ENCODE data around the gene SUCLA2. TPM values are rescaled to one million over a fixed set of nuclear protein-coding genes. Genes with fewer than 3 reads are reported as not detected.

The SUCLA2 gene
- polyA plus RNA-seq: 10 to 100 TPM; 53.5 to 91.2 (median 58.0) TPM
- long read RNA-seq, donor 1: 0 reads
- long read RNA-seq, donor 2, transcript SUCLA2-219 (11 exons, 2,111 nt): major isoform, 9 of 27 reads
- long read RNA-seq, donor 2, partial matches to known transcripts: 17 of 27 reads
- long read RNA-seq, donor 2, other reads (novel, unspliced or antisense): 0 of 27 reads
- long read RNA-seq, donor 3, transcript SUCLA2-219 (11 exons, 2,111 nt): major isoform, 6 of 16 reads
- long read RNA-seq, donor 3, partial matches to known transcripts: 8 of 16 reads
- long read RNA-seq, donor 3, other reads (novel, unspliced or antisense): 0 of 16 reads
- long read RNA-seq, donor 4: 0 reads
- long read RNA-seq, donor 5, partial matches to known transcripts: 0 of 1 reads
- long read RNA-seq, donor 5, other reads (novel, unspliced or antisense): 0 of 1 reads
- long read RNA-seq, donor 6, transcript SUCLA2-205 (4 exons, 710 nt): minor isoform, 7 of 38 reads
- long read RNA-seq, donor 6, transcript SUCLA2-219 (11 exons, 2,111 nt): major isoform, 12 of 38 reads
- long read RNA-seq, donor 6, partial matches to known transcripts: 19 of 38 reads
- long read RNA-seq, donor 6, other reads (novel, unspliced or antisense): 0 of 38 reads
- long read RNA-seq, donor 7: 0 reads
- long read RNA-seq, donor 8, partial matches to known transcripts: 0 of 4 reads
- long read RNA-seq, donor 8, other reads (novel, unspliced or antisense): 0 of 4 reads
- long read RNA-seq, donor 9, partial matches to known transcripts: 0 of 1 reads
- long read RNA-seq, donor 9, other reads (novel, unspliced or antisense): 0 of 1 reads
- long read RNA-seq, donor 10, transcript SUCLA2-205 (4 exons, 710 nt): minor isoform, 6 of 43 reads
- long read RNA-seq, donor 10, transcript SUCLA2-219 (11 exons, 2,111 nt): major isoform, 17 of 43 reads
- long read RNA-seq, donor 10, partial matches to known transcripts: 17 of 43 reads
- long read RNA-seq, donor 10, other reads (novel, unspliced or antisense): 0 of 43 reads

DNA sequence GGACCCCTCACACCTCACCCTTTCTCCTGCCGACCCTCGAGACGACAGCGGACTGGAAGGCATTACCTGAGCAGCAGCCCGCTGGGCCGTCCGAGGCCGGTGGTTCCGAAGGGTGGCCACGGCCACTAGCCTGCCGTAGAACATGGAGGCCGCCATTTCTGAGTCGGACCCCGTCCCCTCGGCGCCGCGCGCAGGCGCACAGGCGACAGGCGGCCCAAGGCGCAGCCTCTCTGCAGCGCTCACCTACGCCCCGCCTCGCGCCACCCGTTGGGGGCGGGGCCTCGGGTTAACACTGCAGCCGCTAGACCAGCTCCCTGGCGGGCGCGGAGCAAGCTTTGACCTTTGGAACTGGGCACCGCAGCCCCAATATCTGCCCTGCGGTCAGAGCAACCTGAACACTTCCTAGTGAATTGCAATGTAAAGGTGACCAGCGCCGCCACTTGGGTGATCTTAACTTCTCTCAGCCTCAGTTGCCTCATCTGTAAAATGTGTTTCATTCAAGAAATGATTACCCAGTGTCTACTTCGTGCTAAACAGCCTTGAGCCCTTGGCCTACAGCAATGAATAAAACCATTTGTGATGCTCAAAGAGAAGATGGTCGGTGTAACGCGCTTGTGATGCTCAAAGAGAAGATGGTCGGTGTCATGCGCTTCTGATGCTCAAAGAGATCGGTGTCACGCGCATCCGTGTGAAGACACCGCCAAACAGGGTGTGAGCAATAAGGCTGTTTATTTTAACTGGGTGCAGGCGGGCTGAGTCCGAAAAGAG, at the start of gene SUCLA2:
TSS of gene SUCLA2 (minus strand) at position 160 of the 768 bp plus-strand sequence. CDS start at position 156, 4 bp downstream.
- Histone ChIP-seq H3K4me1 (ENCODE audit: control insufficient read depth in 3 of 3, insufficient read depth in 2 of 3, low read depth in 1 of 3, low read length in 2 of 3) (peaks cover 0 to 4% (median 2%) of the 10 kb centered on the region in 3 donors), H3K27me3 (ENCODE audit: control insufficient read depth in 3 of 3, insufficient read depth in 3 of 3, low read length in 3 of 3) (no peaks in the 10 kb centered on the region), H3K27ac (ENCODE audit: low read depth in 1 of 3, low read length in 2 of 3) (peak within 1 kb of the TSS; percentile 74 to 86 (median 75)), H3K4me3 (ENCODE audit: low read depth in 1 of 3, low read length in 3 of 3) (peak within 1 kb of the TSS; percentile 63 to 98 (median 97)), H3K9me3 (ENCODE audit: control insufficient read depth in 2 of 2, insufficient read depth in 1 of 2, low read depth in 1 of 2, low read length in 1 of 2) (no peaks in the 10 kb centered on the region), H3K36me3 (ENCODE audit: control insufficient read depth in 3 of 3, insufficient read depth in 2 of 3, low read depth in 1 of 3, low read length in 3 of 3) (peaks cover 0 to 3% (median 0%) of the 10 kb centered on the region in 3 donors)
- 3 to 7% (median 7%) methylated on average over 47 to 52 of the region's 52 CpGs for WGBS, 3 donors
- no peak for FAIRE-seq
- peak; percentile 97 for DNase-seq

GRCh38 chr13:48050550-48050949, 49.5 kb upstream of the SUCLA2 start:
- H3K4me1 ChIP-seq (ENCODE audit: control insufficient read depth in 3 of 3, insufficient read depth in 2 of 3, low read depth in 1 of 3, low read length in 2 of 3): no peaks in the 10 kb centered on the region
- no peaks in the 10 kb centered on the region for H3K9me3 ChIP-seq (ENCODE audit: control insufficient read depth in 2 of 2, insufficient read depth in 1 of 2, low read depth in 1 of 2, low read length in 1 of 2)
- H3K4me3 ChIP-seq (ENCODE audit: low read depth in 1 of 3, low read length in 3 of 3): no peak overlapping the region
- peaks cover 0 to 25% (median 5%) of the 10 kb centered on the region in 3 donors for H3K36me3 ChIP-seq (ENCODE audit: control insufficient read depth in 3 of 3, insufficient read depth in 2 of 3, low read depth in 1 of 3, low read length in 3 of 3)
- H3K27ac ChIP-seq (ENCODE audit: low read depth in 1 of 3, low read length in 2 of 3): no peak overlapping the region
- FAIRE-seq: no peak
- 87 to 98% (median 96%) methylated on average over 3 of the region's 3 CpGs for WGBS, 3 donors
- no peaks in the 10 kb centered on the region for H3K27me3 ChIP-seq (ENCODE audit: control insufficient read depth in 3 of 3, insufficient read depth in 3 of 3, low read length in 3 of 3)
- no peak for DNase-seq

GRCh38 chr13:48043789-48044503, 42.9 kb upstream of the SUCLA2 start:
- Histone ChIP-seq H3K27me3 (ENCODE audit: control insufficient read depth in 3 of 3, insufficient read depth in 3 of 3, low read length in 3 of 3) (no peaks in the 10 kb centered on the region), H3K9me3 (ENCODE audit: control insufficient read depth in 2 of 2, insufficient read depth in 1 of 2, low read depth in 1 of 2, low read length in 1 of 2) (peaks cover 0 to 8% of the 10 kb centered on the region in 2 donors), H3K4me3 (ENCODE audit: low read depth in 1 of 3, low read length in 3 of 3) (no peak overlapping the region), H3K4me1 (ENCODE audit: control insufficient read depth in 3 of 3, insufficient read depth in 2 of 3, low read depth in 1 of 3, low read length in 2 of 3) (peaks cover 4 to 7% (median 6%) of the 10 kb centered on the region in 3 donors), H3K36me3 (ENCODE audit: control insufficient read depth in 3 of 3, insufficient read depth in 2 of 3, low read depth in 1 of 3, low read length in 3 of 3) (peaks cover 0 to 12% (median 2%) of the 10 kb centered on the region in 3 donors), H3K27ac (ENCODE audit: low read depth in 1 of 3, low read length in 2 of 3) (peak overlapping the region in 2 of 3 donors; percentile 8 to 76)
- FAIRE-seq: peak; percentile 61
- peak in 1 of 2 donors; percentile 70 for DNase-seq

GRCh38 chr13:48042894-48043293, 41.8 kb upstream of the SUCLA2 start:
- peaks cover 7 to 13% (median 7%) of the 10 kb centered on the region in 3 donors for H3K4me1 ChIP-seq (ENCODE audit: control insufficient read depth in 3 of 3, insufficient read depth in 2 of 3, low read depth in 1 of 3, low read length in 2 of 3)
- H3K4me3 ChIP-seq (ENCODE audit: low read depth in 1 of 3, low read length in 3 of 3): no peak overlapping the region
- H3K27me3 ChIP-seq (ENCODE audit: control insufficient read depth in 3 of 3, insufficient read depth in 3 of 3, low read length in 3 of 3): no peaks in the 10 kb centered on the region
- FAIRE-seq (peak; percentile 39), DNase-seq (peak; percentile 45 to 83)
- H3K36me3 ChIP-seq (ENCODE audit: control insufficient read depth in 3 of 3, insufficient read depth in 2 of 3, low read depth in 1 of 3, low read length in 3 of 3): peaks cover 0 to 7% (median 2%) of the 10 kb centered on the region in 3 donors
- peaks cover 0 to 8% of the 10 kb centered on the region in 2 donors for H3K9me3 ChIP-seq (ENCODE audit: control insufficient read depth in 2 of 2, insufficient read depth in 1 of 2, low read depth in 1 of 2, low read length in 1 of 2)
- 26 to 64% (median 38%) methylated on average over 2 of the region's 2 CpGs for WGBS, 3 donors
- peak overlapping the region in 1 of 3 donors; percentile 44 for H3K27ac ChIP-seq (ENCODE audit: low read depth in 1 of 3, low read length in 2 of 3)

DNA sequence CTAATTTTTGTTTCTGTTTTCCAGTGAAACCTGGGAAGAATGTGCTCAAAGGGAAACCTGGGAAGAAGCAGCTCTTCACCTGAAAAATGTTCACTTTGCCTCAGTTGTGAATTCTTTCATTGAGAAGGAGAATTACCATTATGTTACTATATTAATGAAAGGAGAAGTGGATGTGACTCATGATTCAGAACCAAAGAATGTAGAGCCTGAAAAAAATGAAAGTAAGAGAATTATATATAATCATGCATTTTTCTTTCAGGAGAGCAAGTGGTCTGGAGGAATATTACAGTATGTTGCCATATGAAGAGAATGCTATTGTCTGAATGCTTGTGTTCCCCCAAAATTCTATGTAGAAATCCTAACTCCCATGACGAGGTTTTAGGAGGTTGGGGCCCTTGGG, 39.8 kb upstream of the SUCLA2 start:
- 78 to 89% (median 88%) methylated on average over 1 of the region's 1 CpG for WGBS, 3 donors
- DNase-seq (no peak), FAIRE-seq (no peak)
- no peak overlapping the region for H3K4me3 ChIP-seq (ENCODE audit: low read depth in 1 of 3, low read length in 3 of 3)
- peak overlapping the region in 1 of 3 donors; percentile 64 for H3K27ac ChIP-seq (ENCODE audit: low read depth in 1 of 3, low read length in 2 of 3)
- H3K27me3 ChIP-seq (ENCODE audit: control insufficient read depth in 3 of 3, insufficient read depth in 3 of 3, low read length in 3 of 3): no peaks in the 10 kb centered on the region
- peaks cover 7 to 16% (median 9%) of the 10 kb centered on the region in 3 donors for H3K4me1 ChIP-seq (ENCODE audit: control insufficient read depth in 3 of 3, insufficient read depth in 2 of 3, low read depth in 1 of 3, low read length in 2 of 3)
- peaks cover 0 to 8% of the 10 kb centered on the region in 2 donors for H3K9me3 ChIP-seq (ENCODE audit: control insufficient read depth in 2 of 2, insufficient read depth in 1 of 2, low read depth in 1 of 2, low read length in 1 of 2)
- peaks cover 0 to 1% (median 0%) of the 10 kb centered on the region in 3 donors for H3K36me3 ChIP-seq (ENCODE audit: control insufficient read depth in 3 of 3, insufficient read depth in 2 of 3, low read depth in 1 of 3, low read length in 3 of 3)

DNA sequence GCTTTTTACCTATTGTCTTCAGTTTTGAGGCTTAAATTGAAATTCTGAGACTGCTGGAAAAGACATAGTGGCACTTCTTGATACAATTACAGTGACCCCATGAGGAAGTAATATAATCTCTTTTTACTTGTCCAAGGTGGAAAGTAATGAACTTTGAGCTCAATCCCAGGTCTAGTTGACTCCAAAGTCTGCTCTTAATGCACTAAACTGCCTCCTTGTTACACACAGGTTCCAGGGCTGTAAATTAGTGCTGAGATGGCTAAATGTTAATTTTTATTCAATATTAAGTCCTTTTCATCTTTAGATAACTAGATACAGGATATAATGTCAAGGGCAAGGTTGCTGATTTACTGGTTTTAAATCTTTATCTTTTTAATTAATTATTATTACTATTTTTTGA, 39.0 kb upstream of the SUCLA2 start:
- peak; percentile 59 for FAIRE-seq
- peaks cover 7 to 16% (median 9%) of the 10 kb centered on the region in 3 donors for H3K4me1 ChIP-seq (ENCODE audit: control insufficient read depth in 3 of 3, insufficient read depth in 2 of 3, low read depth in 1 of 3, low read length in 2 of 3)

DNA sequence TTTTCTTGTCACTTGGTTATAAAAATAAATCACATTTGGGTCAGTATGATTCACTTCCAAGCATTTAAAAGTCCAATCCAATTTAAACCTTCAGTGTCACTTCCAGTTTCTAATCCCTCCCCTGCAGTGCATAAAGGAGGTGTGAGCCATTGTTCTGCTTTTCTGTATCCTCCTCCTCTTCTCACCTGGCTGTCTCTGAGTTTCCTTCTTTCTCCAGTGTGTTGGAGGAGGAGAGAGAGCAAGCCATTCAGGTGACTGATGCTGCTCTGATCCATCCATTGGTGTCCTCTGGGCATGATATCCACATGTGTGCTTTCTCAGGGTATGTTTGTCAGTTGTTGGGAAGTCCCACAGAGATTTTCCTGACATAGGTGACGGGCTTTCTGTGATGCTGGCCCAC, 37.7 kb upstream of the SUCLA2 start:
- Histone ChIP-seq H3K27ac (ENCODE audit: low read depth in 1 of 3, low read length in 2 of 3) (peak overlapping the region; percentile 46 to 98 (median 90)), H3K4me3 (ENCODE audit: low read depth in 1 of 3, low read length in 3 of 3) (no peak overlapping the region), H3K4me1 (ENCODE audit: control insufficient read depth in 3 of 3, insufficient read depth in 2 of 3, low read depth in 1 of 3, low read length in 2 of 3) (peaks cover 7 to 16% (median 9%) of the 10 kb centered on the region in 3 donors), H3K9me3 (ENCODE audit: control insufficient read depth in 2 of 2, insufficient read depth in 1 of 2, low read depth in 1 of 2, low read length in 1 of 2) (peaks cover 0 to 8% of the 10 kb centered on the region in 2 donors), H3K27me3 (ENCODE audit: control insufficient read depth in 3 of 3, insufficient read depth in 3 of 3, low read length in 3 of 3) (no peaks in the 10 kb centered on the region), H3K36me3 (ENCODE audit: control insufficient read depth in 3 of 3, insufficient read depth in 2 of 3, low read depth in 1 of 3, low read length in 3 of 3) (peaks cover 0 to 2% (median 0%) of the 10 kb centered on the region in 3 donors)
- DNase-seq (peak; percentile 25 to 29), FAIRE-seq (no peak)
- 80 to 81% (median 81%) methylated on average over 1 of the region's 1 CpG for WGBS, 3 donors

More for the DNA sequence above, 39.0 kb upstream of the SUCLA2 start:
- peak; percentile 85 to 92 for DNase-seq
- H3K4me3 ChIP-seq (ENCODE audit: low read depth in 1 of 3, low read length in 3 of 3): no peak overlapping the region
- H3K27me3 ChIP-seq (ENCODE audit: control insufficient read depth in 3 of 3, insufficient read depth in 3 of 3, low read length in 3 of 3): no peaks in the 10 kb centered on the region
- H3K36me3 ChIP-seq (ENCODE audit: control insufficient read depth in 3 of 3, insufficient read depth in 2 of 3, low read depth in 1 of 3, low read length in 3 of 3): peaks cover 0 to 2% (median 0%) of the 10 kb centered on the region in 3 donors
- H3K9me3 ChIP-seq (ENCODE audit: control insufficient read depth in 2 of 2, insufficient read depth in 1 of 2, low read depth in 1 of 2, low read length in 1 of 2): peaks cover 0 to 8% of the 10 kb centered on the region in 2 donors
- peak overlapping the region; percentile 57 to 61 (median 61) for H3K27ac ChIP-seq (ENCODE audit: low read depth in 1 of 3, low read length in 2 of 3)

Measured in small intestine (tissue), 16 donors.